AG08396 (cell line): Measurements from ENCODE around the gene DPPA4.
"Not testable (repeated sequence)": the region's sequence is repeated elsewhere in the genome, so short reads cannot be mapped to it uniquely, and the experiment has no call there.

Experiments used
- DNase-seq: peaks from one replicate; pipeline ENCODE4 v3.0.0; 2012; ENCODE audit warnings: low spot score, mixed read lengths

The DPPA4 gene, protein sequence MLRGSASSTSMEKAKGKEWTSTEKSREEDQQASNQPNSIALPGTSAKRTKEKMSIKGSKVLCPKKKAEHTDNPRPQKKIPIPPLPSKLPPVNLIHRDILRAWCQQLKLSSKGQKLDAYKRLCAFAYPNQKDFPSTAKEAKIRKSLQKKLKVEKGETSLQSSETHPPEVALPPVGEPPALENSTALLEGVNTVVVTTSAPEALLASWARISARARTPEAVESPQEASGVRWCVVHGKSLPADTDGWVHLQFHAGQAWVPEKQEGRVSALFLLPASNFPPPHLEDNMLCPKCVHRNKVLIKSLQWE

DNA sequence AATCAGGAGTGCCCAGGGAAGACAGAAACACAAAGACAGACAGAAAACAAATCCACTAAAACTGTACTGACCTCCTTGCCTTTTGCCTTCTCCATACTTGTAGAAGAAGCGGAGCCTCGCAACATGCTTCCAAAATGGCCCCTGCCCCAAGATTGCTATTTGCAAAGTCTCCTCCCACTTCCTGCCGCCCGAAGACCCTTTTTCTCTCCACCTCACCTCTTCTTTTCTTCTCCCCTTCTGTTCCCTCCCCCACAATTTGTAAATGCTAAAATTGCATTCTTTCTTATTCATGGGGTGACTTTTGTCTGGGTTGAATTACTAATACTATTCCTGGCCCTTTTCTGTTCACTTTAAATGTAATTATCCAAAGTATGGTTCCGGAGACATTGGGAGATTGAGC, at the start of gene DPPA4:
TSS of gene DPPA4 (minus strand) at position 154 of the 400 bp plus-strand sequence. CDS start at position 125, 29 bp downstream.
- DNase-seq: no peak

DNA sequence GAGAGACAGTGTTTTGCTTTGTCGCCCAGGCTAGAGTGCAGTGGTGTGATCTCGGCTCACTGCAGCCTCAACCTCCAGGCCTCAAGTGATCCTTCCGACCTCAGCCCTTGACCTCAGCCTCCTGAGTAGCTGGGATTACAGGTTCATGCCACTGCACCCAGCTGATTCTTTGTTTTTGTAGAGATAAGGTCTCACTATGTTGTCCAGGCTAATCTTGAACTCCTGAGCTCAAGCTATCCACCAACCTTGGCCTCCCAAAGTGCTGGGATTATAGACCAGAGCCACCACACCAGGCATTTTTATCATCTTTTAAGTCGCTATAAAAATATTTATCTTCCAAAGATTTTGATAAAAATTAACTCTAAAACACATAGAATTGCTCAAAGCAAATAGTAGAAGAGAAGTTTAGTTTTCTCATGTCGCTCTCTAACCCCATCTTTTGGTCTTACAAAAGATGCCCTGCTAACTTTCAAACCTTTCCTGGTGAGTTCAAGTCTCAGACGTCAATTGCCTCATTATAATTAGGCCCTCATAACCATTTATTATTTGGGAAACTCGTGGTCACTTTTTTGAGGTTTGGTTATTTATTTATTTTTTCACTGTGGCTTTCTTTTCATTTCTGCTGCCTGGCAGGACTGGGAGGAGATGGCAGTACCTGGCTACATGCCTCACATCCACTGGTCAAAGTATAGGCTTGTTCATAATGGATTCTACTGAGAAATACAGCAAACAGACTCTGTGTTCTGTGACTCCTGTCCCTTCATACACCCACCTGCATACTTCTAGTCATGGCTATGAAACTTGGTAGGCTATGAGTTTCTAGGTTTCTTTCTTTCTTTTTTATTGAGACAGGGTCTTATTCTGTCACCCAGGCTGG, 48.3 kb upstream of the DPPA4 start:
- no peak for DNase-seq

- no peak for DNase-seq
Measured at GRCh38 chr3:109384164-109384563, 46.8 kb upstream of the DPPA4 start.

GRCh38 chr3:109382588-109382987, 45.2 kb upstream of the DPPA4 start:
- no peak for DNase-seq

DNA sequence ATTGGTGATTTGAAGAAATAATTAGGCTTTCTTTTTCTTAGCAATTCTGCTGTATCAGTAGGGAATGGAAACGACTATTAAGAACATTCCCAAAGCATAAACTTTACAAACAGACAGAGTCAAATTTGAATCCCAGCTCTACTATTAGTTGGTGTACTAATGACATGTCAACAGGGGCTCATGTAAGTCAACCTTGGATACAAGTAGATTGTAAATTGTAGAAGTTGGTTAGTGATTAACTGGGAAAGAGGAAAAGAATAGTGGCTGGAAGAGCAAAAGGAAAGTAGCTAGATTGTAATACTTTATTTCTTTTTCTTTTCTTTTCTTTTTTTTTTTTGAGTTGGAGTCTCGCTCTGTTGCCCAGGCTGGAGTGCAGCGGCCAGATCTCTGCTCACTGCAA, 38.6 kb upstream of the DPPA4 start:
- no peak for DNase-seq

- not testable (repeated sequence) for DNase-seq
Measured at GRCh38 chr3:109374434-109374833, 37.1 kb upstream of the DPPA4 start.

DNA sequence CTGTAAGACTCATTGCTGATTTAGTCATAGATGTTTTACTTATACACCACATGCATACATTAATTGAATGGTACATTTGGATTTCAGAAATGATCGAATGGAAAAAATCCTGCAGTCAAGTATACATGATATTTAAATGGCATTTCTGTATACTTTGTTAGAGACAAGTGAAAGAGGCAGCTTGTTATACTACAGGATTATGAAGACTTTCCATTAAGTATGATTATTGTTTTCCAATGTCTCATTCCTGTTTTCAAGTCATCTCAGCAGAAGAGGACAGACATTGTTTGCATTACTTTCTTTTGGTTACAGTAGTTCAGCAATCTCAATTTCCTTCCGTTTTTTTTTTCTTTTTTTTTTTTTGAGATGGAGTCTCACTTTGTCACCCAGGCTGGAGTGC, 36.6 kb upstream of the DPPA4 start:
- DNase-seq: no peak

- no peak for DNase-seq
Measured at GRCh38 chr3:109372639-109373038, 35.3 kb upstream of the DPPA4 start.

- DNase-seq: no peak
Measured at GRCh38 chr3:109369510-109369909, 32.2 kb upstream of the DPPA4 start.

DNA sequence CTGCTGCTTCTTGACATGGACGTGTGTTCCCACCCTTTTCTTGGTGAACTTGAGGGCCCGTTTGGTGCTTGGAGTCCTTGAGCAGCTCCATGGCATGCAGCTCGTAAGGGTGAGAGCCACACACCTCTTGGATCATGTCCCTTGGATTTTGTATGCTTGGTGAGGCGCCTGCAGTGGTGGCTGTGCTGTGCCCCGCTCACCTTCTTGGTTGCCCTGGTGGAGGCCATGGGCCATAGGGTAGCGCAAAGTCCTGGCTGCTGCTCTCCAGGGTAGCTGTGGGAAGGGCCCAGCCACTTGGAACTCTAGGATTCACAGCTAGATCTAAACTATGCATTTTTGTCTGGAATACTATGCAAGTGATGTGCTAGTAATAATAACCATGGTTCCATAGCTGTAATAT, 26.7 kb upstream of the DPPA4 start:
- DNase-seq: no peak

- DNase-seq: no peak
Measured at GRCh38 chr3:109363634-109364033, 26.3 kb upstream of the DPPA4 start.

- DNase-seq: no peak
Measured at GRCh38 chr3:109362823-109363222, 25.5 kb upstream of the DPPA4 start.

DNA sequence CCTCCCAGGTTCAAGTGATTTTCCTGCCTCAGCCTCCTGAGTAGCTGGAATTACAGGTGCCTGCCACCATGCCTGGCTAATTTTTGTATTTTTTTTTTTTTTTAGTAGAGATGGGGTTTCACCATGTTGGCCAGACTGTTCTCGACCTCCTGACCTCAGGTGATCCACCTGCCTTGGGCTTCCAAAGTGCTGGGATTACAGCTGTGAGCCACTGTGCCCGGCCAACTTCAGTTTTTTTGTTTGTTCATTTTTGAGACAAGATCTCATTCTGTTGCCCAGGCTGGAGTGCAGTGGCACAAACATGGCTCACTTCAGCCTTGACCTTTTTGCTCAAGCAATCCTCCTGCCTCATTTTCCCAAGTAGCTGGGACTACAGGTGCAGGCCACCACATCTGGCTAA, 21.5 kb upstream of the DPPA4 start:
- not testable (repeated sequence) for DNase-seq

DNA sequence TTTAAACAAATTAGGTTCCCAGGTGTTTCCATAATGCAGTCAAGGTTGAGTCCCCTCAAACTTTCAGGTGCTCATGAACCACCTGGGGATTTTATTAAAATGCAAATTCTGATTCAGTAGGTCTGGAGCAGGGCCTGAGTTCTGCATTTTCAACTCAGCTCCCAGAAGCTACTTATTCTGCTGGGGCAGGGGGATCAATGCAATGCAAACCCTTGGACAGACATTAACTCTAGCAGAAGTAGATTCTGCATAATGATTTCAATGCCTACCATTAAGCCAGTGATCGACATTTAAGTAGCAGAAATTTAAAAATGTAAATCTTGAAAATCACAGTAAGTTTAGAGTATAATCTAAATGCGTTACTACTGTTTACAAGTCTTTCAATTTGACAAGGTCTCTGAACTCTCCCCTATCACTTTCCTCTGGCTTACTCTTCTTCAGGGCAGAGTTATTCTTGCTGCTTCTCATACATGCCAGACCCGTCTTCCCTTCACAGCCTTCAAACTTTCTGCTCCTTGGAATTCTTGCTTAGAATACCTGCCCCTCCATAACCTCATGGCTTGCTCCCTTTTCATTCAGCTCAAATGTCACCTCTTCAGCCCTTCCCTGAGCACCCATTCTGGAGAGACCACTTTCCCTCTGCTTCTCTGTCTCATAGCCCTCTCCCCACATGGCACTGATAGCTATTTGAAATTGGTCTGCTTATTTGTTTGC, 19.3 kb upstream of the DPPA4 start:
- DNase-seq: no peak

- DNase-seq: no peak
Measured at GRCh38 chr3:109355625-109356441, 18.5 kb upstream of the DPPA4 start.

GRCh38 chr3:109353057-109353456, 15.7 kb upstream of the DPPA4 start:
- DNase-seq: no peak

DNA sequence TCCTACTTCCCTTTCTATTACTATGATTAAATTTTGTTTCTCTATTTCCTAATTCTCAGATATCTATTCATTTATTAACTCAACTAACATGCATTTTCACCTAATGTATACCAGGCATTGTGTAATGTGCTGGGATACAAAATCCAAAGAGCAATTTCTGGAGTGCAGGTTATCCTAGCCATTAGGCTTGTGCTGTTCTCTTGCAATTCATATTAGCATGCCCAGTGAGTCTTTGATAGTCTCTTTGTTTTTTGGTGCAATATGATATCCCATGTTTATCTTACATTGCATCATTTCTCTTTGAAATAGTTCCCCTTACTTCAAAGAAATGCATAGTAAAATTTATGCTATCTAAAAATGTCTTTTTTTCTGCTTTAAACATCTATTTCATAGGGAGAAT, 13.9 kb upstream of the DPPA4 start:
- DNase-seq: no peak

- DNase-seq: peak; percentile 13
Measured at GRCh38 chr3:109346770-109347295, 9.5 kb upstream of the DPPA4 start.

GRCh38 chr3:109346099-109346498, 8.8 kb upstream of the DPPA4 start:
- DNase-seq: no peak

DNA sequence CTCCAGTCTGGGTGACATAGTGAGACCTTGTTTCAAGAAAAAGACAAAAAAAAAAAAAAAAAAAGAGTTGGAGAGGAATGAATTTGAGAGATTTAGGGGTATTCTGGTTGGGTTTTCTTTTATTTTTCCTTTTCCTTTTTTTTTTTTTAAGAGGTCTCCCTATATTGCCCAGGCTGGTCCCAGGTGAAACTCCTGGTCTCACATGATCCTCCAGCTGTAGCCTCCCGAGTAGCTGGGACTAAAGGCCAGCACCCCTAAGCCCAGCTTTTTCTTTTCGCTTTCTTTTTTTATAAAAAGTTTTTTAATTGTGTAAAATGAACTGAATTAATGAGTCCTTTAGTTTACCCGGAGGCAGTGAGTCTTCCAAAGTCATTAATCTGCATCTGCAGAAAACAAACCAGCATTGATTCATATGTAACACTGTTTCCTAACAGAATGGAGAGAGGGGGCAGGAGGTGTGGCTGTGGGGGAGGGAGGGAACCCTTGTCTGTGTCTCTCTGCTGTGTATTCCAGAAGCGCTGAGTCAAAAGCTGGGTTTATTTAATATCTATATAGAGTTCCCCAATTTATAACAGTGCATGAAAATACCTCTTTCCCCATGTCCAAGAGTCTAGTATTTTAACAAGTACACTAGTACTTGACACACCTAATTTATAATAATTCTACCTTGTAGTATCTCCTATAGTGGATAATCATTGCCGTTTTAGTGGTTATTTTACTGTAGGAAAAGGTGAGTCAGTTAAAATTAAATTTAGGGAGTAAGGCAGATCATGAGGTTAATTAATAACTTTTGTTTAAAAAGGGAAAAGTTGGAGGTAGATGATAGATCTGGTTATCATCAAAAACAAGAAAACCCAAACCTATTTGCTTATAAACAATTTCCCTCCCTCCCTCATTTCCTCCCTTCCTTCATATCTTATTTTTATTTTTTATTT, 2.6 kb upstream of the DPPA4 start:
- no peak for DNase-seq
